Measurements from ENCODE around the gene ASCC3. TPM values are rescaled to one million over a fixed set of nuclear protein-coding genes. Genes with fewer than 3 reads are reported as not detected.

Gene ASCC3
- total RNA-seq, 4 donors from 2014 or later, result 20.3 to 26.8 (median 24.5) TPM

GRCh38 chr6:100691972-100692371, 189.2 kb downstream of the ASCC3 start:
- 86 to 91% methylated on average over 2 of the region's 2 CpGs for WGBS, 2 donors
- intact Hi-C loops (cut with DNase I; ENCODE audit: low total_unique reads), result no loop called here

GRCh38 chr6:100686216-100686615, 194.9 kb downstream of the ASCC3 start:
- DNase-seq (ENCODE audit: low spot score in 2 of 2), result no peak
- no peak overlapping the region for H3K4me3 ChIP-seq (ENCODE audit: low read depth, poor library complexity, severe bottlenecking)
- intact Hi-C loops (cut with DNase I; ENCODE audit: low total_unique reads), result no loop called here
- no peak for TF ChIP-seq POLR2A (IDR thresholded peaks at IDR 0.05)
- TF ChIP-seq, protein P1, sequence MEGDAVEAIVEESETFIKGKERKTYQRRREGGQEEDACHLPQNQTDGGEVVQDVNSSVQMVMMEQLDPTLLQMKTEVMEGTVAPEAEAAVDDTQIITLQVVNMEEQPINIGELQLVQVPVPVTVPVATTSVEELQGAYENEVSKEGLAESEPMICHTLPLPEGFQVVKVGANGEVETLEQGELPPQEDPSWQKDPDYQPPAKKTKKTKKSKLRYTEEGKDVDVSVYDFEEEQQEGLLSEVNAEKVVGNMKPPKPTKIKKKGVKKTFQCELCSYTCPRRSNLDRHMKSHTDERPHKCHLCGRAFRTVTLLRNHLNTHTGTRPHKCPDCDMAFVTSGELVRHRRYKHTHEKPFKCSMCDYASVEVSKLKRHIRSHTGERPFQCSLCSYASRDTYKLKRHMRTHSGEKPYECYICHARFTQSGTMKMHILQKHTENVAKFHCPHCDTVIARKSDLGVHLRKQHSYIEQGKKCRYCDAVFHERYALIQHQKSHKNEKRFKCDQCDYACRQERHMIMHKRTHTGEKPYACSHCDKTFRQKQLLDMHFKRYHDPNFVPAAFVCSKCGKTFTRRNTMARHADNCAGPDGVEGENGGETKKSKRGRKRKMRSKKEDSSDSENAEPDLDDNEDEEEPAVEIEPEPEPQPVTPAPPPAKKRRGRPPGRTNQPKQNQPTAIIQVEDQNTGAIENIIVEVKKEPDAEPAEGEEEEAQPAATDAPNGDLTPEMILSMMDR (IDR thresholded peaks at IDR 0.05), result no peak

More at GRCh38 chr6:100691972-100692371, 189.2 kb downstream of the ASCC3 start:
- DNase-seq (ENCODE audit: low spot score in 2 of 2), result no peak
- H3K4me3 ChIP-seq (ENCODE audit: low read depth, poor library complexity, severe bottlenecking), result no peak overlapping the region
- TF ChIP-seq POLR2A (IDR thresholded peaks at IDR 0.05), result no peak
- TF ChIP-seq, protein P1 (IDR thresholded peaks at IDR 0.05), result no peak

DNA sequence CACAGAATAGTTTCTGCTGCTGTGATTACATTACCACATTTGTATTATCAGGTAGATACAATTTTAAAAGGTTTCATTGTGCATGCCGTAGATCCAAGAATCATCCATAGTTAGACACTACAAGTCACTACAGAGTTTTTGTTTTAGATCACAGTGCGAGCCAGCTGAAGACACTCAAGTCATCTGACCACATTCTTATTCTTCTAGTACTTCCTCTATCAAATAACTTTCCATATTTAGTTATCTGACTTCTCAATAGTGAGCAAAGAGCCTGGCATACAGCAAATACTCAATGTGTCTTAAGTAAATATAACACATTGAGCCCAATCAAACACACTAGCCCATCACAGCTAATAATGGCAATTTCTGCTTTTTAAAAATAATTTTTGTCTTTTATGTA, 195.4 kb downstream of the ASCC3 start:
- intact Hi-C loops (cut with DNase I; ENCODE audit: low total_unique reads), result no loop called here
- H3K4me3 ChIP-seq (ENCODE audit: low read depth, poor library complexity, severe bottlenecking), result no peak overlapping the region
- TF ChIP-seq, protein P1 (IDR thresholded peaks at IDR 0.05), result no peak
- no peak for TF ChIP-seq POLR2A (IDR thresholded peaks at IDR 0.05)
- no peak for DNase-seq (ENCODE audit: low spot score in 2 of 2)
- WGBS, 2 donors, result 92 to 100% methylated on average over 2 of the region's 2 CpGs

GRCh38 chr6:100680163-100680562, 201.0 kb downstream of the ASCC3 start:
- no peak for DNase-seq (ENCODE audit: low spot score in 2 of 2)
- TF ChIP-seq POLR2A (IDR thresholded peaks at IDR 0.05), result no peak
- TF ChIP-seq, protein P1 (IDR thresholded peaks at IDR 0.05), result no peak
- 56 to 75% methylated on average over 1 of the region's 1 CpG for whole genome bisulfite sequencing, 2 donors
- intact Hi-C loops (cut with DNase I; ENCODE audit: low total_unique reads), result no loop called here
- H3K4me3 ChIP-seq (ENCODE audit: low read depth, poor library complexity, severe bottlenecking), result no peak overlapping the region

DNA sequence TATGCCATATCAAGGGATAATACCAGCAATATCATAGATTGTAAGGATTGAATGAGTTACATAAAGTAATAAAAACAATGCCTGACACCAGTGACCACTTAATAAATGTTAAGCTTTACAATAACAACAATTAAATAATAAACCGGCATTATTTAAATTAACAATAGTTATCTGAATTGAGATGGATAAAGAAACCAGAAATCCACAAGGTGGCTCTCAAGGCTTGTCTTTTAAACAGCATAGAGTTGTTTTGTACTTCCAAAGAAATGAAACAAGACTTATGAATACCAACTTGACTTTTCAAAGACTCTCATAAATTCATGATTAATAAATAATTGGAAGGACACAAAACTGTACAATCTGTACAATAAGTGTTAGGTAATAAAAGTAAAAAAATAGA, 203.1 kb downstream of the ASCC3 start:
- no peak for DNase-seq (ENCODE audit: low spot score in 2 of 2)
- no peak for TF ChIP-seq POLR2A (IDR thresholded peaks at IDR 0.05)
- TF ChIP-seq, protein P1 (IDR thresholded peaks at IDR 0.05), result no peak
- 80 to 85% methylated on average over 1 of the region's 1 CpG for WGBS, 2 donors
- intact Hi-C loops (cut with DNase I; ENCODE audit: low total_unique reads), result no loop called here
- no peak overlapping the region for H3K4me3 ChIP-seq (ENCODE audit: low read depth, poor library complexity, severe bottlenecking)

DNA sequence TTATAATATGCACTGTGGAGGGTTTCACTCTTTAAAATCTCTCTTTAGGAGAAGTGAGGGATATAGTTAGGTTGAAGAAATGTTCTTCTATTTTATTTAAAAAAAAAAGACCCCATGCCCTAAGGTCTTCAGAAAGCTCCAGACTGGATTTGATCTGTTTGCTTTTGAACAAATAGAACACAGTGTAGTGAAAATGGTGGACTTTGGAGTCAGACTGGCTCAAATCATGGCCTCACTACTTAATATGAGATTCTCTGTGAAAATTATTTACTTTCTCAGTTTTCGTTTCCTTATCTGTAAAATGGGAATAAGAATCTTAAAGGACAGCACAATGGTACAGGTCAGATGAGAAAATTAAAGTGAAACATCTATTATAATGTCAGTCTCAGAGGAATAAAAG, 203.9 kb downstream of the ASCC3 start:
- no peak overlapping the region for H3K4me3 ChIP-seq (ENCODE audit: low read depth, poor library complexity, severe bottlenecking)
- no peak for DNase-seq (ENCODE audit: low spot score in 2 of 2)
- WGBS, 2 donors, result 94 to 100% methylated on average over 1 of the region's 1 CpG
- intact Hi-C loops (cut with DNase I; ENCODE audit: low total_unique reads), result no loop called here
- TF ChIP-seq, protein P1 (IDR thresholded peaks at IDR 0.05), result no peak
- no peak for TF ChIP-seq POLR2A (IDR thresholded peaks at IDR 0.05)

Data from lower leg skin (tissue), 4 donors.